PC-9 (cell line): ENCODE measurements around the gene JDP2. TPM values are rescaled to one million over a fixed set of nuclear protein-coding genes. Genes with fewer than 3 reads are reported as not detected.

ENCODE experiments used
- BruUV-seq: library from RNA; stranded (reverse); fragments of 400-500 nt; replicated peaks from 2 replicates; lab custom pipeline; 2021; lab: Mats Ljungman, UMichigan
- CTCF ChIA-PET: fragments of 300-600 bp; sonication (Branson Sonifier 250); formaldehyde crosslinking; loops from one replicate; lab custom pipeline; 2022; ENCODE audit warnings: antibody characterized with exemption; lab: Charles Lee
- POLR2A ChIA-PET: fragments of 300-600 bp; sonication (Branson Sonifier 250); formaldehyde crosslinking; loops from one replicate; lab custom pipeline; 2022; ENCODE audit warnings: antibody characterized with exemption; ENCODE audit not compliant: unreplicated experiment; lab: Charles Lee
- DNase-seq, 2 experiments: peaks; one replicate each; pipeline versions ENCODE4 v3.0.0 to v3.0.0-alpha.2; 2015 to 2022; ENCODE audit warnings: mixed read lengths in 1 of 2
- H2AFZ ChIP-seq: fragments of 200-600 bp; sonication (generic); 2 replicates; pipeline ENCODE4 v1.8.1; 2017; ENCODE audit warnings: antibody characterized with exemption
- H3F3A ChIP-seq: fragments of 200-600 bp; sonication (generic); 2 replicates; pipeline ENCODE4 v1.8.1; 2017; ENCODE audit warnings: antibody characterized with exemption, mild to moderate bottlenecking, low read depth; ENCODE audit not compliant: insufficient read depth
- H3K27ac ChIP-seq: fragments of 200-600 bp; sonication (generic); 2 replicates; pipeline ENCODE4 v1.6.1; 2016; ENCODE audit warnings: mixed run types
- H3K27me3 ChIP-seq: fragments of 200-600 bp; sonication (generic); 2 replicates; pipeline ENCODE4 v1.6.1; 2016; ENCODE audit warnings: low read depth, mixed run types; ENCODE audit not compliant: insufficient read depth
- H3K36me3 ChIP-seq: fragments of 200-600 bp; sonication (generic); 2 replicates; pipeline ENCODE4 v1.6.1; 2016; ENCODE audit warnings: low read depth, mixed run types
- H3K4me1 ChIP-seq: fragments of 200-600 bp; sonication (generic); replicated peaks from 2 replicates; pipeline ENCODE4 v1.6.1; 2016; ENCODE audit warnings: mixed run types; ENCODE audit not compliant: insufficient read depth
- H3K4me2 ChIP-seq: fragments of 200-600 bp; sonication (generic); 2 replicates; pipeline ENCODE4 v1.6.1; 2017; ENCODE audit warnings: mixed run types
- H3K4me3 ChIP-seq: fragments of 200-600 bp; sonication (generic); 2 replicates; pipeline ENCODE4 v1.6.1; 2016; ENCODE audit warnings: mixed run types
- H3K79me2 ChIP-seq: fragments of 200-600 bp; sonication (generic); 2 replicates; pipeline ENCODE4 v1.6.1; 2017; ENCODE audit warnings: low read depth, mixed run types
- H3K9me2 ChIP-seq: fragments of 200-600 bp; sonication (generic); 2 replicates; pipeline ENCODE4 v1.8.1; 2017; ENCODE audit warnings: mild to moderate bottlenecking; ENCODE audit not compliant: insufficient read depth
- H3K9me3 ChIP-seq: fragments of 200-600 bp; sonication (generic); 2 replicates; pipeline ENCODE4 v1.8.1; 2016; ENCODE audit warnings: low read depth; ENCODE audit not compliant: insufficient read depth
- H4K20me1 ChIP-seq: fragments of 200-600 bp; sonication (generic); 2 replicates; pipeline ENCODE4 v1.8.1; 2017; ENCODE audit not compliant: insufficient read depth
- EZH2 ChIP-seq: fragments of 200-600 bp; sonication (generic); IDR thresholded peaks from 2 replicates; pipeline ENCODE4 v1.8.0; 2017; ENCODE audit warnings: antibody characterized with exemption, low read depth
- intact Hi-C: fragments of 100-400 bp; cut with micrococcal nuclease; formaldehyde crosslinking; loops from one replicate; pipeline ENCODE4 v1.10.0; 2022; ENCODE audit not compliant: unreplicated experiment
- total RNA-seq: library from RNA; stranded (reverse); gene quantifications from 2 replicates; pipeline ENCODE4 v1.2.3, GENCODE V29; 2021
- TF ChIP-seq, protein P1 (sequence below): fragments of 200-600 bp; sonication (generic); conservative IDR thresholded peaks from 2 replicates; pipeline ENCODE4 v1.6.1; 2017; ENCODE audit warnings: mixed run types, antibody characterized with exemption, mild to moderate bottlenecking, moderate library complexity

The JDP2 gene
- total RNA-seq, 1 experiment from 2014 or later: 186 TPM

DNA sequence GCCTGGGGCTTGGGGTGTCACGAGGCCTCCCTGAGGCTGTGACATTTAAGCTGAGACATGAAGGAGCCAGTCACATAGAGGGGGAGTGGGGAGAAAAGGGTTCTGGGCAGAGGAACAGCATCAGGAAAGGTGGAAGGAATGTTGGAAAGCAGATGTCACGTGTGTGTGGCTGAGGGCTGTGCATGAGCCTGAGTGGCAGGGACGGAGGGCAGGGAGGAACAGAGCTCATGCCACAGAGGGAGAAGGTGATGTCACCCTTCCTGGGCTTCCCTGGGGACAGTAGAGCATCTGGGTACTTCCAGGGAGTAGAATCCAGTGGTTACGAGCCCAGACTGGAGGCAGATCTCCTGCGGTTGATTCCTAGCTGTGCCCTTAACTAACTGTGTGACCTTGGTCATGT lies 32.0 kb upstream of the JDP2 start:
- no peaks in the 10 kb centered on the region for H3K27me3 ChIP-seq
- no peak overlapping the region for H2AFZ ChIP-seq
- H3K9me2 ChIP-seq: no peaks in the 10 kb centered on the region
- DNase-seq: no peak
- no peak for TF ChIP-seq EZH2
- TF ChIP-seq, protein P1, sequence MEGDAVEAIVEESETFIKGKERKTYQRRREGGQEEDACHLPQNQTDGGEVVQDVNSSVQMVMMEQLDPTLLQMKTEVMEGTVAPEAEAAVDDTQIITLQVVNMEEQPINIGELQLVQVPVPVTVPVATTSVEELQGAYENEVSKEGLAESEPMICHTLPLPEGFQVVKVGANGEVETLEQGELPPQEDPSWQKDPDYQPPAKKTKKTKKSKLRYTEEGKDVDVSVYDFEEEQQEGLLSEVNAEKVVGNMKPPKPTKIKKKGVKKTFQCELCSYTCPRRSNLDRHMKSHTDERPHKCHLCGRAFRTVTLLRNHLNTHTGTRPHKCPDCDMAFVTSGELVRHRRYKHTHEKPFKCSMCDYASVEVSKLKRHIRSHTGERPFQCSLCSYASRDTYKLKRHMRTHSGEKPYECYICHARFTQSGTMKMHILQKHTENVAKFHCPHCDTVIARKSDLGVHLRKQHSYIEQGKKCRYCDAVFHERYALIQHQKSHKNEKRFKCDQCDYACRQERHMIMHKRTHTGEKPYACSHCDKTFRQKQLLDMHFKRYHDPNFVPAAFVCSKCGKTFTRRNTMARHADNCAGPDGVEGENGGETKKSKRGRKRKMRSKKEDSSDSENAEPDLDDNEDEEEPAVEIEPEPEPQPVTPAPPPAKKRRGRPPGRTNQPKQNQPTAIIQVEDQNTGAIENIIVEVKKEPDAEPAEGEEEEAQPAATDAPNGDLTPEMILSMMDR: no peak
- H3K36me3 ChIP-seq: no peaks in the 10 kb centered on the region
- peaks cover 20% of the 10 kb centered on the region for H3F3A ChIP-seq
- no peaks in the 10 kb centered on the region for H3K9me3 ChIP-seq
- no peak overlapping the region for H3K4me3 ChIP-seq
- peaks cover 16% of the 10 kb centered on the region for H3K4me1 ChIP-seq
- no peaks in the 10 kb centered on the region for H3K79me2 ChIP-seq
- ChIA-PET POLR2A (interaction anchor here (0.6 kb wide), 1 partner anchor 112 kb away, joined by 3 read pairs; no protein-coding TSS in a partner anchor), CTCF (interaction anchor here (0.6 kb wide), 1 partner anchor 535 kb away, joined by 3 read pairs; no protein-coding TSS in a partner anchor)
- no peak overlapping the region for H3K27ac ChIP-seq
- no TSS peak for BruUV-seq
- no peaks in the 10 kb centered on the region for H4K20me1 ChIP-seq
- intact Hi-C loops: no loop called here
- no peak overlapping the region for H3K4me2 ChIP-seq

GRCh38 chr14:75399321-75399720 lies 28.5 kb upstream of the JDP2 start:
- no peaks in the 10 kb centered on the region for H3K9me2 ChIP-seq

GRCh38 chr14:75399843-75400775 lies 27.7 kb upstream of the JDP2 start:
- Histone ChIP-seq H3K9me2 (no peaks in the 10 kb centered on the region), H3K27ac (peak overlapping the region; percentile 70), H3K27me3 (no peaks in the 10 kb centered on the region), H3K4me3 (peak overlapping the region; percentile 17; the same call in 1 of the 2 replicates), H3K4me2 (peak overlapping the region; percentile 69), H3K36me3 (no peaks in the 10 kb centered on the region), H3F3A (peaks cover 33% of the 10 kb centered on the region), H2AFZ (peak overlapping the region; percentile 25; the same call in 1 of the 2 replicates), H3K9me3 (no peaks in the 10 kb centered on the region), H3K4me1 (peaks cover 31% of the 10 kb centered on the region), H4K20me1 (no peaks in the 10 kb centered on the region), H3K79me2 (no peaks in the 10 kb centered on the region)
- intact Hi-C loops: loop anchor here (1.0 kb wide), 7 partner anchors 27 to 90 kb away; no protein-coding TSS in a partner anchor
- ChIA-PET POLR2A (interaction anchor here (0.5 to 1.4 kb wide), 20 partner anchors 20 to 883 kb away, joined by 3 to 14 read pairs (median 4); partner anchors contain the start of gene JDP2), CTCF (interaction anchor here (0.5 to 1.8 kb wide), 7 partner anchors 27 to 161 kb away, joined by 3 to 12 read pairs (median 6); partner anchors contain the start of gene JDP2)
- no TSS peak for BruUV-seq
- TF ChIP-seq, protein P1: no peak
- no peak for TF ChIP-seq EZH2
- DNase-seq: peak; percentile 100

More at GRCh38 chr14:75399321-75399720, 28.5 kb upstream of the JDP2 start:
- no peak for TF ChIP-seq EZH2
- TF ChIP-seq, protein P1: no peak
- Histone ChIP-seq H4K20me1 (no peaks in the 10 kb centered on the region), H3K4me1 (peaks cover 31% of the 10 kb centered on the region), H3K9me3 (no peaks in the 10 kb centered on the region), H3K27me3 (no peaks in the 10 kb centered on the region), H3K27ac (peak overlapping the region; percentile 70; the same call in 1 of the 2 replicates), H3K4me3 (no peak overlapping the region), H3K4me2 (peak overlapping the region; percentile 69), H3F3A (peaks cover 33% of the 10 kb centered on the region), H3K79me2 (no peaks in the 10 kb centered on the region), H2AFZ (no peak overlapping the region), H3K36me3 (no peaks in the 10 kb centered on the region)
- no TSS peak for BruUV-seq
- intact Hi-C loops: no loop called here
- no peak for DNase-seq
- ChIA-PET CTCF (interaction anchor here (0.5 to 0.6 kb wide), 3 partner anchors 76 to 154 kb away, joined by 4 to 6 read pairs (median 4); no protein-coding TSS in a partner anchor), POLR2A (no interaction called here)
